Hepatocyte (in vitro differentiated cells): ENCODE data around the gene ALOX12. TPM values are rescaled to one million over a fixed set of nuclear protein-coding genes. Genes with fewer than 3 reads are reported as not detected.
"Not testable (repeated sequence)": the region's sequence is repeated elsewhere in the genome, so short reads cannot be mapped to it uniquely, and the experiment has no call there.

Experiments
- DNase-seq: peaks from one replicate; pipeline ENCODE4 v3.0.0-alpha.2; 2016; ENCODE audit warnings: low spot score
- H2AFZ ChIP-seq: fragments of 200-600 bp; sonication (generic); 2 replicates; pipeline ENCODE4 v1.6.0; 2016; ENCODE audit warnings: antibody characterized with exemption, mild to moderate bottlenecking
- H3K27ac ChIP-seq: fragments of 200-600 bp; sonication (generic); 2 replicates; pipeline ENCODE4 v1.5.1; 2016; ENCODE audit warnings: mild to moderate bottlenecking
- H3K27me3 ChIP-seq: fragments of 200-600 bp; sonication (generic); 2 replicates; pipeline ENCODE4 v1.6.1; 2016
- H3K36me3 ChIP-seq: fragments of 200-600 bp; sonication (generic); replicated peaks from 2 replicates; pipeline ENCODE4 v1.5.1; 2016; ENCODE audit warnings: low read depth; ENCODE audit not compliant: insufficient read depth
- H3K4me1 ChIP-seq: fragments of 200-600 bp; sonication (generic); 2 replicates; pipeline ENCODE4 v1.5.1; 2016; ENCODE audit warnings: mild to moderate bottlenecking, moderate library complexity; ENCODE audit not compliant: insufficient read depth
- H3K4me2 ChIP-seq: fragments of 200-600 bp; sonication (generic); 2 replicates; pipeline ENCODE4 v1.6.0; 2016
- H3K4me3 ChIP-seq: fragments of 200-600 bp; sonication (generic); 2 replicates; pipeline ENCODE4 v1.5.1; 2016; ENCODE audit warnings: mild to moderate bottlenecking
- H3K79me2 ChIP-seq: fragments of 200-600 bp; sonication (generic); 2 replicates; pipeline ENCODE4 v1.6.0; 2017; ENCODE audit warnings: mild to moderate bottlenecking
- H3K9me2 ChIP-seq: fragments of 200-600 bp; sonication (generic); replicated peaks from 2 replicates; pipeline ENCODE4 v1.6.0; 2017; ENCODE audit warnings: mild to moderate bottlenecking; ENCODE audit not compliant: insufficient read depth
- H3K9me3 ChIP-seq: fragments of 200-600 bp; sonication (generic); 2 replicates; pipeline ENCODE4 v1.5.1; 2016; ENCODE audit warnings: low read depth, mild to moderate bottlenecking
- H4K20me1 ChIP-seq: fragments of 200-600 bp; sonication (generic); 2 replicates; pipeline ENCODE4 v1.6.0; 2016; ENCODE audit warnings: mild to moderate bottlenecking; ENCODE audit not compliant: insufficient read depth, poor library complexity, severe bottlenecking
- EZH2 ChIP-seq: fragments of 200-600 bp; sonication (generic); IDR thresholded peaks from 2 replicates; pipeline ENCODE4 v1.6.1; 2016; ENCODE audit warnings: antibody characterized with exemption, mild to moderate bottlenecking, borderline replicate concordance
- EZH2phosphoT487 ChIP-seq: fragments of 200-600 bp; sonication (generic); IDR thresholded peaks from one replicate; pipeline ENCODE4 v1.6.1; 2018; ENCODE audit warnings: antibody characterized with exemption, mild to moderate bottlenecking, low read depth, moderate library complexity; ENCODE audit not compliant: unreplicated experiment, severe bottlenecking
- WGBS: methylation state at CpG from one replicate; pipeline ENCODE4 v1.1.6; 2016; ENCODE audit warnings: low lambda C conversion rate; ENCODE audit errors: missing lambda C conversion rate; 5-methylcytosine and 5-hydroxymethylcytosine counted together
- polyA plus RNA-seq: library from polyadenylated mRNA; unstranded; fragments of >200 nt; fragmentation: Nextera tagmentation; extraction: Ambion mirVana; gene quantifications from 2 replicates; pipeline ENCODE4 v1.2.1, GENCODE V29; 2016
- total RNA-seq: library from RNA; depleted of rRNA; stranded (reverse); fragments of >200 nt; gene quantifications from 2 replicates; pipeline ENCODE4 v1.2.3, GENCODE V29; 2014
- TF ChIP-seq, protein P1 (sequence below): fragments of 200-600 bp; sonication (generic); IDR thresholded peaks from 2 replicates; pipeline ENCODE4 v1.5.1; 2016; ENCODE audit warnings: antibody characterized with exemption, mild to moderate bottlenecking; ENCODE audit not compliant: poor library complexity

ALOX12 gene
- total and polyA plus RNA-seq, 2 experiments from 2014 or later = 0.33 TPM; not detected in 1

DNA sequence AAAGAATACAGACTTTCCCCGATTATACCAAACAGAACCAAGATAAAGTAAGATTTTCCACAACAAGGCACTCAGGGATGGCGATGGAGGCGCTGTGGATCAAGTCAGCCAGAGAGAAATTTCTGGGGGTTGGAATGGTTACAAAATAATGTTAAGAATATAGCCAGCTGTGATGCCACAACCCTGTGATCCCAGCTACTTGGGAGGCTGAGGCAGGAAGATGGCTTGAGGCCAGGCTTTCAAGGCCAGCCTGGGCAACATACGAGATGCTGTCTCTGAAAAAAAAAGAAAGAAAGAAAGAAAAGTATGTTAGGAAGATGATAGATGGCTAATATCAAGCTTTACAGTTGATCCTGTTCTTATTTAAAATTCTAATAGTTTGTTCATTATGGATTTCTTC is 10.6 kb upstream of the ALOX12 start:
- H3K4me3 ChIP-seq = no peak overlapping the region
- WGBS = 78% methylated on average over 4 of the region's 4 CpGs

GRCh38 chr17:6986676-6987075 is 9.2 kb upstream of the ALOX12 start:
- Histone ChIP-seq H3K9me2 (no peaks in the 10 kb centered on the region), H3K36me3 (no peaks in the 10 kb centered on the region), H3K79me2 (no peaks in the 10 kb centered on the region), H3K27ac (no peak overlapping the region), H3K4me1 (no peaks in the 10 kb centered on the region), H2AFZ (no peak overlapping the region), H3K9me3 (no peaks in the 10 kb centered on the region), H3K4me2 (no peak overlapping the region), H3K27me3 (no peaks in the 10 kb centered on the region), H3K4me3 (no peak overlapping the region), H4K20me1 (no peaks in the 10 kb centered on the region)
- DNase-seq = no peak
- 86% methylated on average over 3 of the region's 3 CpGs for WGBS
- no peak for TF ChIP-seq EZH2
- no peak for TF ChIP-seq EZH2phosphoT487
- TF ChIP-seq, protein P1, sequence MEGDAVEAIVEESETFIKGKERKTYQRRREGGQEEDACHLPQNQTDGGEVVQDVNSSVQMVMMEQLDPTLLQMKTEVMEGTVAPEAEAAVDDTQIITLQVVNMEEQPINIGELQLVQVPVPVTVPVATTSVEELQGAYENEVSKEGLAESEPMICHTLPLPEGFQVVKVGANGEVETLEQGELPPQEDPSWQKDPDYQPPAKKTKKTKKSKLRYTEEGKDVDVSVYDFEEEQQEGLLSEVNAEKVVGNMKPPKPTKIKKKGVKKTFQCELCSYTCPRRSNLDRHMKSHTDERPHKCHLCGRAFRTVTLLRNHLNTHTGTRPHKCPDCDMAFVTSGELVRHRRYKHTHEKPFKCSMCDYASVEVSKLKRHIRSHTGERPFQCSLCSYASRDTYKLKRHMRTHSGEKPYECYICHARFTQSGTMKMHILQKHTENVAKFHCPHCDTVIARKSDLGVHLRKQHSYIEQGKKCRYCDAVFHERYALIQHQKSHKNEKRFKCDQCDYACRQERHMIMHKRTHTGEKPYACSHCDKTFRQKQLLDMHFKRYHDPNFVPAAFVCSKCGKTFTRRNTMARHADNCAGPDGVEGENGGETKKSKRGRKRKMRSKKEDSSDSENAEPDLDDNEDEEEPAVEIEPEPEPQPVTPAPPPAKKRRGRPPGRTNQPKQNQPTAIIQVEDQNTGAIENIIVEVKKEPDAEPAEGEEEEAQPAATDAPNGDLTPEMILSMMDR = no peak

More for the DNA sequence above, 10.6 kb upstream of the ALOX12 start:
- no peak overlapping the region for H3K27ac ChIP-seq
- no peaks in the 10 kb centered on the region for H3K27me3 ChIP-seq
- no peak overlapping the region for H3K4me2 ChIP-seq
- H3K9me2 ChIP-seq = no peaks in the 10 kb centered on the region
- TF ChIP-seq EZH2 (no peak), EZH2phosphoT487 (no peak)
- TF ChIP-seq, protein P1 = no peak
- no peak for DNase-seq
- H4K20me1 ChIP-seq = no peaks in the 10 kb centered on the region
- H3K36me3 ChIP-seq = no peaks in the 10 kb centered on the region
- no peaks in the 10 kb centered on the region for H3K9me3 ChIP-seq
- H2AFZ ChIP-seq = no peak overlapping the region
- no peaks in the 10 kb centered on the region for H3K79me2 ChIP-seq
- no peaks in the 10 kb centered on the region for H3K4me1 ChIP-seq

DNA sequence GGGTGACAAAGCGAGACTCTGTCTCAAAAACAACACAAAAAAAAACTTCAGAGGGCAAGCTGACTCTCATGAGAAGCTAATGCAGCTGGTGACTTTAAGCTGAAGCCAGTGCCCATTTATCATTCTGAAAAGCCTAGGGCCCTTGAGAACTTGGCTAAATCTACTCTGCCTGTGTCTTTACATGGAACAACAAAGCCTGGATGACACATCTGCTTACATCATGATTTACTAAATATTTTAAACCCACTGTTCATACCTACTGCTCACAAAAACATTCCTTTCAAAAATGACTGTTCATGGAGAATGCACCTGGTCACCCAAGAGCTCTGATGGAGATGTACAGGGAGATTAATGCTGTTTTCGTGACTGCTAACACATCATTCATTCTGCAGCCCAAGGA is 6.1 kb upstream of the ALOX12 start:
- 83% methylated on average over 2 of the region's 2 CpGs for WGBS

DNA sequence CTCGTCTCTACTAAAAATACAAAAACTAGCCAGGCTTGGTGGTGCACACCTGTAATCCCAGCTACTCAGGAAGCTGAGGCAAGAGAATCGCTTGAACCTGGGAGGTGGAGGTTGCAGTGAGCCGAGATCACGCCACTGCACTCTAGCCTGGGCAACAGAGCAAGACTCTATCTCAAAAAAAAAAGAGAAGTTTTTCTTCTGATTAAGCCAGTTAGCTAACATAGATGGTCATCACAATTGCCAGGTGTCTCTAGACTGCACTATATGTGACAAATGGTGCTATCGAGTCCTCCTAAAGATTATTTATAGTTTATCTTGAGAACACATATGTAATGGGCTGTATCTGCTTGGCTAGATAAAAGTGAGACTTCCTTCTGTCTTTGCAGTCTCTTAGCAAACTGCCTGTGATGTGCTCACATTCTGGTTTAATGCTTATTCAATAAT is 2.2 kb upstream of the ALOX12 start:
- H3K79me2 ChIP-seq, H3K27ac ChIP-seq, H3K9me3 ChIP-seq, H3K27me3 ChIP-seq, H3K9me2 ChIP-seq, H3K4me1 ChIP-seq, H3K36me3 ChIP-seq, H3K4me3 ChIP-seq, H3K4me2 ChIP-seq, H4K20me1 ChIP-seq, H2AFZ ChIP-seq, DNase-seq: not testable (repeated sequence)
- WGBS = 91% methylated on average over 5 of the region's 5 CpGs

More for the DNA sequence above, 6.1 kb upstream of the ALOX12 start:
- Histone ChIP-seq H3K4me3 (no peak overlapping the region), H2AFZ (no peak overlapping the region), H4K20me1 (no peaks in the 10 kb centered on the region), H3K36me3 (no peaks in the 10 kb centered on the region), H3K4me1 (no peaks in the 10 kb centered on the region), H3K27ac (no peak overlapping the region), H3K9me3 (no peaks in the 10 kb centered on the region), H3K9me2 (no peaks in the 10 kb centered on the region), H3K79me2 (no peaks in the 10 kb centered on the region), H3K27me3 (no peaks in the 10 kb centered on the region), H3K4me2 (no peak overlapping the region)
- DNase-seq = no peak
- TF ChIP-seq EZH2phosphoT487 (no peak), EZH2 (no peak)
- TF ChIP-seq, protein P1 = no peak
